Measurements from ENCODE around the gene MLANA.

GRCh38 chr9:5841771-5842573, 48.7 kb upstream of the MLANA start:
- TF ChIP-seq CTCF (IDR thresholded peaks at IDR 0.05): no peak
- TF ChIP-seq POLR2A (IDR thresholded peaks at IDR 0.05): no peak

Data from heart left ventricle (tissue), 13 donors.